ENCODE data around the gene EDN3. TPM values are rescaled to one million over a fixed set of nuclear protein-coding genes. Genes with fewer than 3 reads are reported as not detected.

Gene EDN3
- not detected in 2 replicates for total RNA-seq (2014; rRNA removed; shearing (Covaris generic); ENCODE audit: low replicate concordance)

GRCh38 chr20:59300333-59301081 lies at the start of gene EDN3:
Gene EDN3, plus strand, starts transcription at chr20:59300611. Its CDS starts 202 bp downstream, at chr20:59300813.
- no peak for DNase-seq (ENCODE audit: low read depth)
- in situ Hi-C loops (cut with HindIII; ENCODE audit: low pct_unique_long_range_greater_than_20kb, low sequenced_read_pairs): no loop called here

DNA sequence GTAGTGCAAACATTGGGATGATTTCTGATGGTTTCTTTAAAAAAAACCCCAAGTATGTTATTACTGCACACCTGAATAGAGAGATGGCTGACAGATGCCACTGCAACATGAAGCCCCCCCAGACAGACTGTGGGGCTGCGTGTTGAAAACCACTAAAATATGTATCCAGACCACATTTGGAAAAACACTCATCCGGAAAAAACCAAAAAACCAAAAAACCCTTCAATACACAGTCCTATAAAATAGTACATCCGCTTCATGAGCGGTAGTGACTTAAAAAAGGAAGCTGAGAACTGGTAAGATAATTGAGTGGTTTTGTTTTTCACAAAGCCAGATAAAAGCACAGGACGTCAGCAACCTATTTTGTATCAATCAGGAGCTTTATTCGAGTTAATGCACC lies 47.1 kb upstream of the EDN3 start:
- in situ Hi-C loops (cut with HindIII; ENCODE audit: low pct_unique_long_range_greater_than_20kb, low sequenced_read_pairs): no loop called here
- no peak for DNase-seq (ENCODE audit: low read depth)

DNA sequence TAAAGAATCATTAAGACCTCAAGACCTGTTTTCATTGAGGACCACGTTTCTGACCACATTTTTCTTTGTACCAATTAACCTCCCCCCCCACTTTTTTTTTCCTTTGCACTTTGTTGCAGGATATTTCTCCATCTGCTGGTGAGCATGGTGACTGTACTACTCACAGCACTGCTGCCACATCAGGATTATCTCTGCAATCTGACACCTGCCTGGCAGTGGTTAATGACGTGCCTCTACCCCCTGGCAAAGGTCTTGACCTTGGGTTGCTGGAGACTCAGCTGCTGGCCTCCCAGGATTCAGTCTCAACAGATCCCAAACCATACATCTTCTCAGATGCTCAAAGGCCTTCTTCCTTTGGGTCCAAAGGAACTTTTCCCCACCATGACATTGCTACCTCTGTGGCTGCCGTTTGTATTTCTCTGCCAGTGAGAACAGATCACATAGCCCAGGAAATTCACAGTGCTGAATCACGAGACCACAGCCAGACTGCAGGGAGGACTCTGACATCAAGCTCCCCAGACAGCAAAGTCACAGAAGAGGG lies 46.6 kb upstream of the EDN3 start:
- in situ Hi-C loops (cut with HindIII; ENCODE audit: low pct_unique_long_range_greater_than_20kb, low sequenced_read_pairs): no loop called here

DNA sequence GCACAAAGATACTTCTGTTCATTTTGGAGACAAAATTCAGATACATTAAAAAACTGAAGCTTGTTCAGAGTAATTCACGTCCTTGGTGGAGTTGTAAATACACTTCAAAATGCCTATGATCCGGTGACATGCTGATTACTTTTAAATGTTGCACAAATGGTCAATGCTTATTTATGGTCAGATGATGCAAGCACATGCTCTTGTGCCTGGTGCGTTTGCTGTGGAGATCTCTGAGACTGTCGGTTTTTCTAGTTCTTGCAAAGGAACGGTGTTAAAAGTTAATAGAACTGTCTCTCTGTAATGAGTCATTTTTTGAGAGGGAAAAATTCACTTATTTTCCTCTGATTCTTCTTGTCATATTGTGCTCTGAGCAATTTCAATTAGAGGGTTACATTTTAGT lies 45.2 kb upstream of the EDN3 start:
- in situ Hi-C loops (cut with HindIII; ENCODE audit: low pct_unique_long_range_greater_than_20kb, low sequenced_read_pairs): no loop called here

More for the DNA sequence above, 46.6 kb upstream of the EDN3 start:
- DNase-seq (ENCODE audit: low read depth): no peak

GRCh38 chr20:59258221-59258621 lies 42.2 kb upstream of the EDN3 start:
- no peak for DNase-seq (ENCODE audit: low read depth)
- in situ Hi-C loops (cut with HindIII; ENCODE audit: low pct_unique_long_range_greater_than_20kb, low sequenced_read_pairs): no loop called here

More for the DNA sequence above, 45.2 kb upstream of the EDN3 start:
- no peak for DNase-seq (ENCODE audit: low read depth)

GRCh38 chr20:59259946-59260345 lies 40.5 kb upstream of the EDN3 start:
- in situ Hi-C loops (cut with HindIII; ENCODE audit: low pct_unique_long_range_greater_than_20kb, low sequenced_read_pairs): no loop called here
- DNase-seq (ENCODE audit: low read depth): no peak

- no peak for DNase-seq (ENCODE audit: low read depth)
These were observed 35.1 kb upstream of the EDN3 start for GRCh38 chr20:59265298-59265697.

DNA sequence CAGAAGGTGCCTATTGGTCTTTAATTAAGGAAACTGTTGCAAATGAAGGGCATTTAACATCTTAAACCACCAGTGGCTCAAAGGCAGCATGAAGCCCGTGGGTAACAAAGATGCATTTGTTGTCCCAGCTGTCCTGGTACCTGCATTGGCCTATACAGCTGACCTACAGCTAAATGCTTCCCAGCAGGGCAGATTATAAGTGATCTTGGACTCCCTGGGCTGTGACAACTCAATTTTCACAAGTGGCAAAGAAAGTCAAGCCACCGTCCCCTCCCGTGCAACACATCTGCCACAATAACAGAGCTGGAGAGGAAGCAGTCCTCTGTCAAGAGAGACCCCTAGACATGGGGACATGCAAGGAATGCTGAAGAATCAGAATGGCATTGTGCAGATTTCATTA lies 31.5 kb upstream of the EDN3 start:
- in situ Hi-C loops (cut with HindIII; ENCODE audit: low pct_unique_long_range_greater_than_20kb, low sequenced_read_pairs): no loop called here
- DNase-seq (ENCODE audit: low read depth): no peak

More at GRCh38 chr20:59265298-59265697, 35.1 kb upstream of the EDN3 start:
- in situ Hi-C loops (cut with HindIII; ENCODE audit: low pct_unique_long_range_greater_than_20kb, low sequenced_read_pairs): no loop called here

GRCh38 chr20:59269411-59270025 lies 30.9 kb upstream of the EDN3 start:
- no peak for DNase-seq (ENCODE audit: low read depth)
- in situ Hi-C loops (cut with HindIII; ENCODE audit: low pct_unique_long_range_greater_than_20kb, low sequenced_read_pairs): no loop called here

DNA sequence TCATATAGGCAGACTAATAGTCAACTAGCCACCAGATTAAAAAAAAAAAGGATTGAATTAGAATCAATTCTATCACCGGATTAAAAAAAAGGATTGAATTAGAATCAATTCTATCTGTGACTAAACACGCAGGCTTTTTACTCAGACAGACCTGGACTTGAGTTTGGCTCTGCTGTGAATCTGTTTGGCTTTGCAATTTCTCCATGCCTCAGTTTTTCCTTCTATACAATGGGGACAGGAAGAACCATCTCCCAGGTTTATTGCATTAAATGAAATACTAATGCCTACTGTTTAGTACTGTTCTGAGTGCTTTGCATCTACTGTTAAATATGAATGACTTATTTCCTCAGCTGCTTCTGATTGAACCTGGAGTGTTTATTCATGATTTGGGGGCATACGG lies 30.0 kb upstream of the EDN3 start:
- no peak for DNase-seq (ENCODE audit: low read depth)
- in situ Hi-C loops (cut with HindIII; ENCODE audit: low pct_unique_long_range_greater_than_20kb, low sequenced_read_pairs): no loop called here

- in situ Hi-C loops (cut with HindIII; ENCODE audit: low pct_unique_long_range_greater_than_20kb, low sequenced_read_pairs): no loop called here
- DNase-seq (ENCODE audit: low read depth): no peak
These were observed 26.6 kb upstream of the EDN3 start for GRCh38 chr20:59273739-59274357.

DNA sequence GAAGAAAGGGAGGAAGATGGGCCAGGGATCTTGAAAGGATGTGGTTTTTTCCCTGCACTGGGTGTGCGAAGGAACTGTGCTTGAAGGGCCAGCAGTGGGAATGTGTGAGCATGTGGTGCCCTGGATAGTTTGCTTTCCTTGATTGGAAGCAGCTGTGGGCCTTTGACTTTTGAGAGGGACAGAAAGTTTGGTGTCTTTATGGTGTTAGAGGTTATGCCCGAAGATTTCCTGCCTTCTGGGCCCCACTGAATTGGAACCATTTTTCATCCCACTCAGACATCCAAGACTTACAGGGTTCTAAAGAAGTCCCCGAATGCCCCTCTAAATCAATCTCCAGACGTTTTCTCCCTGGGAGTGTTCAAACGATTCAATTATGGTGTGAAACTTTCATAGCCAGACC lies 23.5 kb upstream of the EDN3 start:
- in situ Hi-C loops (cut with HindIII; ENCODE audit: low pct_unique_long_range_greater_than_20kb, low sequenced_read_pairs): no loop called here
- DNase-seq (ENCODE audit: low read depth): no peak

- no peak for DNase-seq (ENCODE audit: low read depth)
These were observed 15.9 kb upstream of the EDN3 start for GRCh38 chr20:59284470-59284869.

GRCh38 chr20:59289994-59290393 lies 10.4 kb upstream of the EDN3 start:
- DNase-seq (ENCODE audit: low read depth): no peak
- in situ Hi-C loops (cut with HindIII; ENCODE audit: low pct_unique_long_range_greater_than_20kb, low sequenced_read_pairs): no loop called here

More at GRCh38 chr20:59284470-59284869, 15.9 kb upstream of the EDN3 start:
- in situ Hi-C loops (cut with HindIII; ENCODE audit: low pct_unique_long_range_greater_than_20kb, low sequenced_read_pairs): no loop called here

- no peak for DNase-seq (ENCODE audit: low read depth)
- in situ Hi-C loops (cut with HindIII; ENCODE audit: low pct_unique_long_range_greater_than_20kb, low sequenced_read_pairs): no loop called here
These were observed 8.5 kb upstream of the EDN3 start for GRCh38 chr20:59291740-59292383.

DNA sequence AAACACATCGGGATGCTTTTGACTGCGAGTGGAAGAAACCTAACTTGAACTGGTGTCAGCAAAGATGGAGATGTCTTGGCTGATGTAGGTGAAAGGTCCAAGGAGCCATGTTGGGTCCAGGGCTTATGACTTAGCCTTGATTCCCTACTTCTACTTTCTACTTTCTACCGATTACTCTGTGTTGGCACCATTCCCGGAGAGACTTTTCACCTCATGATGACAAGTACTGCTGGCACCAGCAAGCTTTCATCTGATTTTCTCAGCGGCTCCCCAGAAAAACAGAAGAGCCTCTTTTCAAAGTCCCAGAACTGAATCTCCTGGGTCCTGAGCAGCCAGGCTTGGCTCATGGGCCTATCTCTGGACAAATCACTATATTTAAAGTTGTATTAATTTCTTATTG lies 4.9 kb upstream of the EDN3 start:
- no peak for DNase-seq (ENCODE audit: low read depth)
- in situ Hi-C loops (cut with HindIII; ENCODE audit: low pct_unique_long_range_greater_than_20kb, low sequenced_read_pairs): no loop called here

GRCh38 chr20:59297686-59298085 lies 2.7 kb upstream of the EDN3 start:
- in situ Hi-C loops (cut with HindIII; ENCODE audit: low pct_unique_long_range_greater_than_20kb, low sequenced_read_pairs): no loop called here
- no peak for DNase-seq (ENCODE audit: low read depth)

DNA sequence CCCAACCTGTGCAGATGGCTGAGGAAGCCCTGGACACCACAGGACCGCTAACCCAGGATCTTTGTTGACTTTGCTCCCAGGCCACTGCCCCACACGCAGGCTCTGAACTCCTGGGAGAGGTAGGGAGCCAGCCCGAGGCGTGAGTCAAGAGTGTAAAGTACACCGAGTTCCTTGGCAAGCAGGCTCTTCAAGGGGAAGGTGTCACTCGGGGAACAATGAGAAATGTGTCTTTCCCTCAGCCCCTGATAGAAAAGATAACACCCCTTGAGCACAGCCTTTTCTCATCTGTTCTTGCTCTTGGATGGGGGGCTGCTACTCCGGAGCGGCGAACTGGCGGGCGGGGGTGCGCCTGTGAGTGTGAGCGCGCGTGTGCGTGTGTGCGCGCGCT lies 472 bp upstream of the EDN3 start:
- no peak for DNase-seq (ENCODE audit: low read depth)
- in situ Hi-C loops (cut with HindIII; ENCODE audit: low pct_unique_long_range_greater_than_20kb, low sequenced_read_pairs): no loop called here
